OCI-LY7 (cell line): ENCODE results near the gene PHEX.

Source experiments
- CTCF ChIP-seq: fragments of 200-600 bp; sonication (generic); conservative IDR thresholded peaks from 2 replicates; pipeline ENCODE4 v1.5.1; 2014; ENCODE audit warnings: mild to moderate bottlenecking, antibody characterized with exemption, low read length, moderate library complexity, mixed read lengths
- EZH2phosphoT487 ChIP-seq: fragments of 200-600 bp; sonication (generic); IDR thresholded peaks from 2 replicates; pipeline ENCODE4 v1.6.1; 2018; ENCODE audit warnings: low read depth, borderline replicate concordance, mild to moderate bottlenecking, mixed run types, antibody characterized with exemption, low read length, moderate library complexity, mixed read lengths

DNA sequence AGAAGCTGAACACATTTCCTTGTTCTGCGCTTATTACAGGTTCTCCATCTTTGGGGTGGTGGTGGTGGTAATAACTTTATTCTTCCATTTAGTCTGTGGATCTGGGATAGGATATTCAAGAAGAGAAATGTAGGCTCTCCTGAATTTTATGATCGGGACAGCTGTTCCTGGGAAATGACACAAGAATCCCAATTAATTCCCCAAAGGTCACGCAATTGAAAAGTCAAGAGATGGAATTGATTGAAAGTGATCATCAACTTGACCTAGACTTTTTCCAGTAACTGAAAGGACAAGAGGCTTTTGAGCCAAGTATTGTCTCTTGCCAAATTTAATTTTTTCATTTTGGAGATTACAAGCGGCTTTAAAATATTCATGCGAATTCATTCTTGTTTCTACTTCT is 141.8 kb downstream of the PHEX start:
- no peak for TF ChIP-seq EZH2phosphoT487
- no peak for TF ChIP-seq CTCF
